Measurements from ENCODE around the gene NAXE.
A peak's percentile ranks its signal among the peaks of the same experiment; 100 is the strongest.
"Not testable (repeated sequence)": the region's sequence is repeated elsewhere in the genome, so short reads cannot be mapped to it uniquely, and the experiment has no call there.

The NAXE gene

GRCh38 chr1:156582388-156583017 lies 9.1 kb upstream of the NAXE start:
- Histone ChIP-seq H3K27ac (ENCODE audit: insufficient read depth, low read depth, low read length, poor library complexity, severe bottlenecking) (no peak overlapping the region), H3K36me3 (ENCODE audit: control insufficient read depth, insufficient read depth, low read length) (no peaks in the 10 kb centered on the region), H3K4me3 (ENCODE audit: insufficient read depth, low read depth, low read length) (no peak overlapping the region), H3K4me1 (ENCODE audit: control insufficient read depth, insufficient read depth, low read length) (no peaks in the 10 kb centered on the region), H3K27me3 (ENCODE audit: control insufficient read depth, insufficient read depth, low read length, poor library complexity, severe bottlenecking) (no peaks in the 10 kb centered on the region), H3K9me3 (ENCODE audit: control insufficient read depth, low read length) (no peaks in the 10 kb centered on the region)
- WGBS, 2 experiments, result 88 to 89% methylated on average over 9 of the region's 9 CpGs

- Histone ChIP-seq H3K4me1 (ENCODE audit: control insufficient read depth, insufficient read depth, low read length) (no peaks in the 10 kb centered on the region), H3K27me3 (ENCODE audit: control insufficient read depth, insufficient read depth, low read length, poor library complexity, severe bottlenecking) (no peaks in the 10 kb centered on the region), H3K27ac (ENCODE audit: insufficient read depth, low read depth, low read length, poor library complexity, severe bottlenecking) (no peak overlapping the region), H3K9me3 (ENCODE audit: control insufficient read depth, low read length) (no peaks in the 10 kb centered on the region), H3K4me3 (ENCODE audit: insufficient read depth, low read depth, low read length) (no peak overlapping the region), H3K36me3 (ENCODE audit: control insufficient read depth, insufficient read depth, low read length) (no peaks in the 10 kb centered on the region)
- 52 to 55% methylated on average over 19 of the region's 20 CpGs for WGBS, 2 experiments
Observed at GRCh38 chr1:156583821-156584622, 7.6 kb upstream of the NAXE start.

DNA sequence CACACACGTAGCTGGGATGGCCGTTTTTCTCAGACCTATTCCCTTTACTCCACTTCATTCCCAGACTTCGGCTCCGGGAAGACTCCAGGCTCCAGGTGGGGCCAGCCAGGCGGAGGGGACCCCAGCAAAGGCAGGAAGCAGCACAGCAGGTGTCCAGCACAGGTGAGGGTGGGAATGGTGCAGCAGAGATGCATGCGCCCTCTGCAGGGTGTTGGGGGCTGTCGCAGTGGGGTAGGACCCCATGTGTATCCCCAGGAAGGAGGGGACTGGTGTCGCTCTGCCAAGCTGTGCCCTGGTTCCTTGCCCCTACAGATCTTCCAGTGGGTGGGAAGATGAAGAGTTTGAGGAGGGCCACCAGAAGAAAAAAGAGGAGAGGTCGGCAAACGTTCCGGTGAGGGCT lies 6.8 kb upstream of the NAXE start:
- Histone ChIP-seq H3K9me3 (ENCODE audit: control insufficient read depth, low read length) (no peaks in the 10 kb centered on the region), H3K4me3 (ENCODE audit: insufficient read depth, low read depth, low read length) (no peak overlapping the region), H3K4me1 (ENCODE audit: control insufficient read depth, insufficient read depth, low read length) (no peaks in the 10 kb centered on the region), H3K36me3 (ENCODE audit: control insufficient read depth, insufficient read depth, low read length) (no peaks in the 10 kb centered on the region), H3K27me3 (ENCODE audit: control insufficient read depth, insufficient read depth, low read length, poor library complexity, severe bottlenecking) (no peaks in the 10 kb centered on the region), H3K27ac (ENCODE audit: insufficient read depth, low read depth, low read length, poor library complexity, severe bottlenecking) (no peak overlapping the region)
- WGBS, 2 experiments, result 49 to 53% methylated on average over 11 of the region's 11 CpGs

GRCh38 chr1:156586323-156586722 lies 5.3 kb upstream of the NAXE start:
- Histone ChIP-seq H3K4me3 (ENCODE audit: insufficient read depth, low read depth, low read length) (no peak overlapping the region), H3K36me3 (ENCODE audit: control insufficient read depth, insufficient read depth, low read length) (no peaks in the 10 kb centered on the region)
- 61 to 65% methylated on average over 4 of the region's 4 CpGs for WGBS, 2 experiments

GRCh38 chr1:156586892-156587477 lies 4.6 kb upstream of the NAXE start:
- Histone ChIP-seq H3K36me3 (ENCODE audit: control insufficient read depth, insufficient read depth, low read length) (no peaks in the 10 kb centered on the region), H3K27ac (ENCODE audit: insufficient read depth, low read depth, low read length, poor library complexity, severe bottlenecking) (no peak overlapping the region), H3K27me3 (ENCODE audit: control insufficient read depth, insufficient read depth, low read length, poor library complexity, severe bottlenecking) (no peaks in the 10 kb centered on the region), H3K4me3 (ENCODE audit: insufficient read depth, low read depth, low read length) (no peak overlapping the region), H3K4me1 (ENCODE audit: control insufficient read depth, insufficient read depth, low read length) (no peaks in the 10 kb centered on the region), H3K9me3 (ENCODE audit: control insufficient read depth, low read length) (no peaks in the 10 kb centered on the region)
- WGBS, 2 experiments, result 91 to 94% methylated on average over 3 of the region's 3 CpGs

More at GRCh38 chr1:156586323-156586722, 5.3 kb upstream of the NAXE start:
- H3K27me3 ChIP-seq (ENCODE audit: control insufficient read depth, insufficient read depth, low read length, poor library complexity, severe bottlenecking), result no peaks in the 10 kb centered on the region
- no peaks in the 10 kb centered on the region for H3K4me1 ChIP-seq (ENCODE audit: control insufficient read depth, insufficient read depth, low read length)
- H3K9me3 ChIP-seq (ENCODE audit: control insufficient read depth, low read length), result no peaks in the 10 kb centered on the region
- H3K27ac ChIP-seq (ENCODE audit: insufficient read depth, low read depth, low read length, poor library complexity, severe bottlenecking), result no peak overlapping the region

DNA sequence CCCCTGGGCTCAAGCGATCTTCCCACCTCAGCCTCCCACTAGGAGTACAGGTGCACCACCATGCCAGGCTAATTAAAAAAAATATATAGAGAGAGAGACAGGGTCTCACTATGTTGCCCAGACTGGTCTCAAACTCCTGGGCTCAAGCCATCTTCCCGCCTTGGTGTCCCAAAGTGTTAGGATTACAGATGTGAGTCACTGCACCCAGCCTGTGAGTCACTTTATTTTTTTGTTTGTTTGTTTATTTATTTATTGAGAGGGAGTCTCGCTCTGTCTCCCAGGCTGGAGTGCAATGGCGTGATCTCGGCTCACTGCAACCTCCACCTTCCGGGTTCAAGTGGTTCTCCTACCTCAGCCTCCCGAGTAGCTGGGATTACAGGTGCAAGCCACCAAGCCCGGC lies 3.6 kb upstream of the NAXE start:
- not testable (repeated sequence) for H3K4me3 ChIP-seq (ENCODE audit: insufficient read depth, low read depth, low read length); H3K27ac ChIP-seq (ENCODE audit: insufficient read depth, low read depth, low read length, poor library complexity, severe bottlenecking); H3K9me3 ChIP-seq (ENCODE audit: control insufficient read depth, low read length); H3K36me3 ChIP-seq (ENCODE audit: control insufficient read depth, insufficient read depth, low read length); H3K4me1 ChIP-seq (ENCODE audit: control insufficient read depth, insufficient read depth, low read length); H3K27me3 ChIP-seq (ENCODE audit: control insufficient read depth, insufficient read depth, low read length, poor library complexity, severe bottlenecking)
- 91 to 96% methylated on average over 8 of the region's 8 CpGs for WGBS, 2 experiments

DNA sequence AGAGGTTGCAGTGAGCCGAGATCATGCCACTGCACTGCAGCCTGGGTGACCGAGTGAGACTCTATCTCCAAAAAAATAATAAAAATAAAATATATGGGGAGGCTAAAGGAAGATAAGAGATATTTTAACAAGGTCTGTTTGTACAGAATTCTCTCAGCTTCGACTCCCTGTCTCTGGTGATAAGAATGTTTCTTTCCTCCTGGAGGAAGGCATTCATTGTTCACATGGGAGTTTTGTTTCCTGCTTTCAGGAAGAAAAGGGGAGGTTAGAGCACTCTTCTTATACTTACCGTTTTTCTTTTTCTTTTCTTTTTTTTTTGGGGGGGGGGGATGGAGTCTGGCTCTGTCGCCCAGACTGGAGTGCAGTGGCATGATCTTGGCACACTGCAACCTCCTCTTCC lies 2.0 kb upstream of the NAXE start:
- Histone ChIP-seq H3K4me1 (ENCODE audit: control insufficient read depth, insufficient read depth, low read length) (peaks cover 4% of the 10 kb centered on the region), H3K9me3 (ENCODE audit: control insufficient read depth, low read length) (no peaks in the 10 kb centered on the region), H3K4me3 (ENCODE audit: insufficient read depth, low read depth, low read length) (no peak overlapping the region), H3K36me3 (ENCODE audit: control insufficient read depth, insufficient read depth, low read length) (peaks cover 9% of the 10 kb centered on the region), H3K27ac (ENCODE audit: insufficient read depth, low read depth, low read length, poor library complexity, severe bottlenecking) (no peak overlapping the region), H3K27me3 (ENCODE audit: control insufficient read depth, insufficient read depth, low read length, poor library complexity, severe bottlenecking) (no peaks in the 10 kb centered on the region)
- 84 to 85% methylated on average over 3 to 4 of the region's 5 CpGs for WGBS, 2 experiments

GRCh38 chr1:156590326-156591180 lies 1.0 kb upstream of the NAXE start:
- no peaks in the 10 kb centered on the region for H3K27me3 ChIP-seq (ENCODE audit: control insufficient read depth, insufficient read depth, low read length, poor library complexity, severe bottlenecking)
- H3K4me3 ChIP-seq (ENCODE audit: insufficient read depth, low read depth, low read length), result no peak overlapping the region
- peaks cover 4% of the 10 kb centered on the region for H3K4me1 ChIP-seq (ENCODE audit: control insufficient read depth, insufficient read depth, low read length)
- H3K36me3 ChIP-seq (ENCODE audit: control insufficient read depth, insufficient read depth, low read length), result peaks cover 19% of the 10 kb centered on the region
- WGBS, 2 experiments, result 91% methylated on average over 6 to 10 of the region's 10 CpGs
- H3K27ac ChIP-seq (ENCODE audit: insufficient read depth, low read depth, low read length, poor library complexity, severe bottlenecking), result no peak overlapping the region
- H3K9me3 ChIP-seq (ENCODE audit: control insufficient read depth, low read length), result no peaks in the 10 kb centered on the region

DNA sequence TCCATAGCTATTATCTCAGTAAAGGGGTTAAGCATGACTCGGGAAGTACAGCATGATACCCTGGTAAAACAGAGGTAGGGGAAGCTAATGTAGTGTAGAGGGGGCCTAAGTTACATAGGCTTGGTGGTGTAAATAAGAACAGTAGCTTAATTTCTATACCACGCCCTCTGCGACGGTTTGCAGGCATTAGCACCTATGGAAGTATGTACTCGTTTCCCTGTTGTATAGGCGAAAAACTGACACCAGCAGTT lies 470 bp upstream of the NAXE start:
- H3K27ac ChIP-seq (ENCODE audit: insufficient read depth, low read depth, low read length, poor library complexity, severe bottlenecking), result peak overlapping the region; percentile 18
- H3K4me1 ChIP-seq (ENCODE audit: control insufficient read depth, insufficient read depth, low read length), result peaks cover 4% of the 10 kb centered on the region
- H3K36me3 ChIP-seq (ENCODE audit: control insufficient read depth, insufficient read depth, low read length), result peaks cover 24% of the 10 kb centered on the region
- H3K9me3 ChIP-seq (ENCODE audit: control insufficient read depth, low read length), result no peaks in the 10 kb centered on the region
- 44 to 51% methylated on average over 6 of the region's 6 CpGs for WGBS, 2 experiments
- no peaks in the 10 kb centered on the region for H3K27me3 ChIP-seq (ENCODE audit: control insufficient read depth, insufficient read depth, low read length, poor library complexity, severe bottlenecking)
- peak overlapping the region; percentile 90 for H3K4me3 ChIP-seq (ENCODE audit: insufficient read depth, low read depth, low read length)

Measured in ectodermal cell (in vitro differentiated cells).